SH-SY5Y (cell line): Measurements from ENCODE around the gene EARS2.

Source experiments
- GATA2 ChIP-seq: IDR thresholded peaks from 2 replicates; pipeline ENCODE4 v1.6.1; 2011; ENCODE audit warnings: mild to moderate bottlenecking, low read depth, low read length
- GATA3 ChIP-seq: IDR thresholded peaks from 2 replicates; pipeline ENCODE4 v1.6.1; 2011; ENCODE audit warnings: low read depth, mild to moderate bottlenecking, low read length, moderate library complexity

EARS2 gene

GRCh38 chr16:23506606-23506994 is 50.5 kb downstream of the EARS2 start:
- TF ChIP-seq GATA2 (no peak), GATA3 (no peak)

- TF ChIP-seq GATA3 (no peak), GATA2 (no peak)
These were observed 51.2 kb downstream of the EARS2 start for GRCh38 chr16:23505671-23506605.

- TF ChIP-seq GATA3 = no peak
- TF ChIP-seq GATA2 = no peak
These were observed 51.9 kb downstream of the EARS2 start for GRCh38 chr16:23505180-23505665.

GRCh38 chr16:23504453-23505179 is 52.5 kb downstream of the EARS2 start:
- peak; percentile 75 for TF ChIP-seq GATA2
- peak; percentile 26; the same call in 1 of the 2 replicates for TF ChIP-seq GATA3

GRCh38 chr16:23504076-23504452 is 53.1 kb downstream of the EARS2 start:
- TF ChIP-seq GATA3 = no peak
- TF ChIP-seq GATA2 = no peak

- TF ChIP-seq GATA2 (no peak), GATA3 (no peak)
These were observed 54.7 kb downstream of the EARS2 start for GRCh38 chr16:23502466-23502865.

GRCh38 chr16:23501291-23501690 is 55.9 kb downstream of the EARS2 start:
- TF ChIP-seq GATA3 = no peak
- no peak for TF ChIP-seq GATA2

- TF ChIP-seq GATA3 (no peak), GATA2 (no peak)
These were observed 56.3 kb downstream of the EARS2 start for GRCh38 chr16:23500862-23501225.

GRCh38 chr16:23500212-23500861 is 56.8 kb downstream of the EARS2 start:
- TF ChIP-seq GATA2 (no peak), GATA3 (no peak)

GRCh38 chr16:23499801-23500200 is 57.3 kb downstream of the EARS2 start:
- TF ChIP-seq GATA2 (no peak), GATA3 (no peak)

- TF ChIP-seq GATA3 (no peak), GATA2 (no peak)
These were observed 58.3 kb downstream of the EARS2 start for GRCh38 chr16:23498863-23499262.

GRCh38 chr16:23497543-23497868 is 59.6 kb downstream of the EARS2 start:
- TF ChIP-seq GATA2 (no peak), GATA3 (no peak)

GRCh38 chr16:23496821-23497542 is 60.2 kb downstream of the EARS2 start:
- TF ChIP-seq GATA3 (no peak), GATA2 (no peak)

- TF ChIP-seq GATA3 = no peak
- no peak for TF ChIP-seq GATA2
These were observed 61.5 kb downstream of the EARS2 start for GRCh38 chr16:23495671-23496070.
